Muscle of leg (tissue), 11 donors: ENCODE results near the gene KLRD1. TPM values are rescaled to one million over a fixed set of nuclear protein-coding genes. Genes with fewer than 3 reads are reported as not detected.
A peak's percentile ranks its signal among the peaks of the same experiment; 100 is the strongest.
"Not testable (repeated sequence)": the region's sequence is repeated elsewhere in the genome, so short reads cannot be mapped to it uniquely, and the experiment has no call there.

ENCODE experiments used
- DNase-seq: peaks from one replicate; pipeline ENCODE4 v3.0.0; 2013
- H3K27ac ChIP-seq: one replicate; pipeline ENCODE4 v1.5.1; 2013; ENCODE audit warnings: mild to moderate bottlenecking, low read length, control low read depth
- H3K27me3 ChIP-seq: one replicate; pipeline ENCODE4 v1.6.1; 2013; ENCODE audit warnings: low read length; ENCODE audit not compliant: control insufficient read depth, insufficient read depth
- H3K36me3 ChIP-seq: one replicate; pipeline ENCODE4 v1.6.1; 2013; ENCODE audit warnings: low read length; ENCODE audit not compliant: control insufficient read depth, insufficient read depth
- H3K4me1 ChIP-seq: one replicate; pipeline ENCODE4 v1.6.1; 2013; ENCODE audit warnings: low read length; ENCODE audit not compliant: control insufficient read depth, insufficient read depth
- H3K4me3 ChIP-seq: one replicate; pipeline ENCODE4 v1.5.1; 2013; ENCODE audit warnings: low read length, control low read depth
- H3K9me3 ChIP-seq: replicated peaks from 2 replicates; pipeline ENCODE4 v1.6.1; 2013; ENCODE audit warnings: low read depth, low read length; ENCODE audit not compliant: control insufficient read depth
- WGBS: methylation state at CpG from one replicate; pipeline ENCODE4 v1.1.5; 2013; ENCODE audit warnings: missing lambda C conversion rate; ENCODE audit not compliant: insufficient coverage; 5-methylcytosine and 5-hydroxymethylcytosine counted together
- polyA plus RNA-seq, 8 donors: library from polyadenylated mRNA; unstranded; fragments of 120-200 nt; gene quantifications; one replicate each; pipeline versions ENCODE4 v1.2.1 to v1.2.3, GENCODE V29; 2013; ENCODE audit warnings: inconsistent platforms in 1 of 8, low replicate concordance in 1 of 8; ENCODE audit not compliant: insufficient read length in 8 of 8, insufficient read depth in 1 of 8
- total RNA-seq: library from RNA; stranded (reverse); fragments of 120-200 nt; gene quantifications from one replicate; pipeline ENCODE4 v1.2.4, GENCODE V29; 2013

KLRD1 gene
- total and polyA plus RNA-seq, 9 donors: 0.16 to 0.58 (median 0.24) TPM

GRCh38 chr12:10331642-10332239 lies 24.1 kb downstream of the KLRD1 start:
- H3K27ac ChIP-seq: no peak overlapping the region
- H3K36me3 ChIP-seq: no peaks in the 10 kb centered on the region
- no peaks in the 10 kb centered on the region for H3K9me3 ChIP-seq
- H3K4me1 ChIP-seq: no peaks in the 10 kb centered on the region
- WGBS: no CpG with 5 or more reads among the region's 2 CpGs
- peak; percentile 65 for DNase-seq
- H3K4me3 ChIP-seq: no peak overlapping the region
- no peaks in the 10 kb centered on the region for H3K27me3 ChIP-seq

- DNase-seq: peak; percentile 29
- H3K4me3 ChIP-seq, H3K36me3 ChIP-seq, H3K27me3 ChIP-seq, H3K9me3 ChIP-seq, H3K4me1 ChIP-seq, H3K27ac ChIP-seq: not testable (repeated sequence)
- WGBS: 26% methylated on average over 2 of the region's 4 CpGs
Measured at GRCh38 chr12:10336196-10336595, 28.5 kb downstream of the KLRD1 start.

DNA sequence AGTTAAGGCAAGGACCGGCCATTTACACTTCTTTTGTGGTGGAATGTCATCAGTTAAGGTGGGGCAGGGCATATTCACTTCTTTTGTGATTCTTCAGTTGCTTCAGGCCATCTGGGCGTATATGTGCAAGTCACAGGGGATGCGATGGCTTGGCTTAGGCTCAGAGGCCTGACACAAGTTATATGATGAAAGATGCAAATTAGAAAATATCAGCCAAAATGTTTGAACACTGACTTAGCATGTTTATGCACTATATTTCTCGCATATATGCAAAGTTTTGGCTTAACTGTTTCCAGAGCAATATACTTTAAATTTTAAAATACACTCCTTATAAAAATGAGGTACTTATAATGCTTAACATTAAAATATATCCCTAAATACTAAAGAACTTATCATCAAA lies 30.8 kb downstream of the KLRD1 start:
- not testable (repeated sequence) for H3K27ac ChIP-seq, H3K4me1 ChIP-seq, DNase-seq, H3K9me3 ChIP-seq, H3K36me3 ChIP-seq, H3K27me3 ChIP-seq, H3K4me3 ChIP-seq
- no CpG with 5 or more reads among the region's 4 CpGs for WGBS

DNA sequence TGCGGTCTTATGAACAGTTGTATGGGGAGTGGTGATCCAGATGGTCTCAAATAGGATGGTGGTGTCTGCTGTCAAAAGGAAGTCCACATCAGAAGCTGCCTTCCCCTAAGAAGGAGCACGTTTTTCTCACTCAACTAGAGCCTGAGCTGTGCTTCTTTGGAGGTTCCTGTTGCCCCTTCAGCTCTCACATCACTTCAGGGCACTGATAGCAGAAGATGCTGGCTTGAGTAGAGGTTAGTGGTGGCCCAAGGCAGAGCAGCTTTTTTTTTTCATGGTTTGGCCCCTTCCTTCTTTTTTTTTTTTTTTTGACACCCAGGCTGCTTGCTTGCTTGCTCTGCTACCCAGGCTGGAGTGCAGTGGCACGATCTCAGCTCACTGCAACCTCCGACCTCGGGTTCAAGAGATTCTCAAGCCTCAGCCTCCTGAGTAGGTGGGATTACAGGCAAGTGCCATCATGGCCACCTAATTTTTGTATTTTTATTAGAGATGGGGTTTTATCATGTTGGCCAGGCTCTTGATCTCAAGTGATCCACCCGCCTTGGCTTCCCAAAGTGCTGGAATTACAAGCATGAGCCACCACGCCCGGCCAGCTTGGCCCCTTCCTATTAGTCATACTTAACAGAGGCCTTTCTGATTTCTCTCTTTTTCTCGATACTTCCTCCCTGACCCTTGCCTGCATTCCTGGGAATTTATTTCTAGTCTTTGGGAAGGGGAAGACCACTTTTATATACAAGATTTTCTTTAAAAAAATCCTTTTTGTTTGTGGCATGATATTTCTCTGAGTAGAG lies 31.6 kb downstream of the KLRD1 start:
- H3K36me3 ChIP-seq: no peaks in the 10 kb centered on the region
- DNase-seq: no peak
- H3K27ac ChIP-seq: no peak overlapping the region
- no peaks in the 10 kb centered on the region for H3K4me1 ChIP-seq
- 95% methylated on average over 3 of the region's 9 CpGs for WGBS
- H3K9me3 ChIP-seq: no peaks in the 10 kb centered on the region
- H3K4me3 ChIP-seq: no peak overlapping the region
- no peaks in the 10 kb centered on the region for H3K27me3 ChIP-seq

DNA sequence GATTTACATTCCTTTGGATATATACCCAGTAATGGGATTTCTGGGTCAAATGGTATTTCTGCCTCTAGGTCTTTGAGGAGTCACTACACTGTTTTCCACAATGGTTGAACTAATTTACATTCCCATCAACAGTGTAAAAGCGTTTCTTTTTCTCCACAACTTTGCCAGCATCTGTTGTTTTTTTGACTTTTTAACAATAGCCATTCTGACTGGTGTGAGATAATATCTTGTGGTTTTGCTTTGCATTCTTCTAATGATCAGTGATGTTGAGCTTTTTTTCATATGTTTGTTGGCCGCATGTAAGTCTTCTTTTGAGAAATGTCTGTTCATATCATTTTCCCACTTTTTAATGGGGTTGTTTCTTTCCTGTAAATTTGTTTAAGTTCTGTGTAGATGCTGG lies 33.3 kb downstream of the KLRD1 start:
- not testable (repeated sequence) for DNase-seq, H3K4me3 ChIP-seq, H3K4me1 ChIP-seq, H3K36me3 ChIP-seq, H3K27me3 ChIP-seq, H3K9me3 ChIP-seq, H3K27ac ChIP-seq
- WGBS: no CpG with 5 or more reads among the region's 2 CpGs

DNA sequence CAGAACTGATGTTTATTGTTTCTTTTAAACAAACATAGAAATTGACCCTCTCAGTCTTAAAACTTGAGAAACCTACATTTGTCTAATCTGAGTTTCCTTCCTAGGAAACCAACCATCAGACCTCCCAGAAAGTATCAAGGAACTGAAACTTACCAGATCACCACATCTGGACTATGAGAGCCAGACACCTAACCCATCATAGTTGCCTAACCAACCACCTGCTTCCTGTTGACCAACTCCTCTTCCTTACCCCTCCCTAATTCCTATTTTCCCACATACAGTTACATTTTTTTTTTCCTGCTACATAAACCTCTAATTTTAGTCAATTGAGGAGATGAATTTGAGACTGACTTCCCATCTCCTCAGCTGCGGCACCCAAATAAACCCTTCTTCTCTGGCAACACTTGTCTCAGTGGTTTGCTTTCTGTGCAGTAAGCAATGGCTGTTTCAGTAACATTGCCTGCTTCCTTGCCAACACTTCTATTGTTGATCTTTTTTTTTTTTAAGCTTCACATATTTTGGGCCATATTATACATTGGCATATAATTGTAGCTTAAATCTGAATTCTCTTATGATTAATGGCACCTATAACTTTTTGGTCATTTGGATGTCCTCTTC lies 34.3 kb downstream of the KLRD1 start:
- Histone ChIP-seq H3K27ac (no peak overlapping the region), H3K36me3 (no peaks in the 10 kb centered on the region), H3K27me3 (no peaks in the 10 kb centered on the region), H3K4me1 (no peaks in the 10 kb centered on the region), H3K4me3 (no peak overlapping the region), H3K9me3 (no peaks in the 10 kb centered on the region)
- DNase-seq: no peak
- WGBS: 100% methylated on average over 1 of the region's 1 CpG

- WGBS: 40% methylated on average over 2 of the region's 3 CpGs
- DNase-seq, H3K4me1 ChIP-seq, H3K36me3 ChIP-seq, H3K4me3 ChIP-seq, H3K9me3 ChIP-seq, H3K27me3 ChIP-seq, H3K27ac ChIP-seq: not testable (repeated sequence)
Measured at GRCh38 chr12:10351457-10351856, 43.8 kb downstream of the KLRD1 start.

DNA sequence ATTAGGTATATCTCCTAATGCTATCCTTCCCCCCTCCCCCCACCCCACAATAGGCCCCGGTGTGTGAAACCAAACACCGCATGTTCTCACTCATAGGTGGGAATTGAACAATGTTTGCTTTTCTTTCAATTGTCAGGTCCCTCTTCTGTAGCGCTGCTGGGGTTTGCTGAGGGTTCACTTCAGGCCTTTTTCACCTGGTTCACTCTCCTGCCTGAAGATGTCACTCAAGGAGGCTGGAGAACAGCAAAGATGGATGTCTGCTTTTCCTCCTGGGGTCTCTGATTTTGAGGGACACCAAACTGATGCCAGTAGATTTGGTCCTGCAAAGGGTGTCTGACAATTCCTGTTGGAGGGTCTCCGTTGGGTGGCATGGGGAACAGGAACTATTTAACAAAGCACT lies 46.4 kb downstream of the KLRD1 start:
- Histone ChIP-seq H3K36me3 (no peaks in the 10 kb centered on the region), H3K9me3 (no peaks in the 10 kb centered on the region), H3K4me3 (no peak overlapping the region), H3K27ac (no peak overlapping the region), H3K27me3 (no peaks in the 10 kb centered on the region), H3K4me1 (no peaks in the 10 kb centered on the region)
- no CpG with 5 or more reads among the region's 4 CpGs for WGBS
- no peak for DNase-seq

- DNase-seq: no peak
- WGBS: no CpG with 5 or more reads among the region's 2 CpGs
- Histone ChIP-seq H3K4me1 (no peaks in the 10 kb centered on the region), H3K27me3 (no peaks in the 10 kb centered on the region), H3K4me3 (no peak overlapping the region), H3K27ac (no peak overlapping the region), H3K9me3 (no peaks in the 10 kb centered on the region), H3K36me3 (no peaks in the 10 kb centered on the region)
Measured at GRCh38 chr12:10354502-10354901, 46.8 kb downstream of the KLRD1 start.

DNA sequence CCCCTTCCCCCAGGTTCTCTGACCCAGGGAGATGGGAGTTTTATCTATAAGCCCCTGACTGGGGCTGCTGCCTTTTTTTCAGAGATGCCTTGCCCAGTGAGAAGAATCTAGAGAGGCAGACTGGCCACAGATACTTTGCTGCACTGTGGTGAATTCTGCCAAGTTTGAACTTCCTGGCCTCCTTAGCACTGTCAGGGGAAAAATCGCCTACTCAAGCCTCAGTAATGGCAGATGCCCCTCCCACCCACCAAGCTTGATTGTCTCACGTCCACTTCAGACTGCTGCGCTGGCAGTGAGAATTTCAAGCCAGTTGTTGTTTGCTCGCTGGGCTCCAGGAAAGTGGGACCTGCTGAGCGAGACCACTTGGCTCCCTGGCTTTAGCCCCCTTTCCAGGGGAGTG lies 50.5 kb downstream of the KLRD1 start:
- no peak for DNase-seq
- no peaks in the 10 kb centered on the region for H3K36me3 ChIP-seq
- no peak overlapping the region for H3K4me3 ChIP-seq
- no peaks in the 10 kb centered on the region for H3K27me3 ChIP-seq
- H3K4me1 ChIP-seq: peaks cover 3% of the 10 kb centered on the region
- 68% methylated on average over 4 of the region's 5 CpGs for whole genome bisulfite sequencing
- H3K9me3 ChIP-seq: no peaks in the 10 kb centered on the region
- H3K27ac ChIP-seq: no peak overlapping the region
